ENCODE data around the gene GRID1. TPM values are rescaled to one million over a fixed set of nuclear protein-coding genes. Genes with fewer than 3 reads are reported as not detected.

The GRID1 gene
- total and polyA plus RNA-seq, 10 donors, result 0.06 to 0.42 (median 0.15) TPM; not detected in 4

DNA sequence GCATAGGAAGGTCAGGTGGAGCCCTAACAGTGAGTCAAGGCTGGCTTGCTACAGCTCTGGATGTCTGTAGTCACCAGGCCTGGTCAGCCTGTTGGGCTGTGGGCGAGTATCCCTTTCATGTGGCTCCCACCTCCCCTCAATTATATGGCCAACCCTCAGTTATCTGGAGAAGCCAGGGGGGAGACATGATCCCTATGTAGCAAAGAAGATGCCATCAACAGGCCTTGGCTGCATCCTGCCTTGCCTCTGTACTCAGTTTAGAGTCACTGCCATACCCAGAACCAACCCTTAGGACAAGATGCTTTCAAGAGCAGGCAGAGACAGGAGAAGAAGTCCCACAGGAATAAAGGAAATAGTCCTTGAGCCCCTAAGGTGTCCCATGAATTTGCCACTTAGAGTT is 763.9 kb downstream of the GRID1 start:
- Histone ChIP-seq H3K9me3 (peaks cover 0 to 4% (median 0%) of the 10 kb centered on the region in 8 donors), H3K36me3 (no peaks in the 10 kb centered on the region), H3K27me3 (replicated peaks in 1 of 7) (no peaks in the 10 kb centered on the region), H3K27ac (no peak overlapping the region), H3K4me3 (no peak overlapping the region), H3K4me1 (peaks cover 0 to 7% (median 0%) of the 10 kb centered on the region in 6 donors)
- TF ChIP-seq CTCF (IDR thresholded peaks at IDR 0.05 in 8 of 11, conservative IDR thresholded peaks at IDR 0.05 in 3 of 11) (no peak), POLR2A (IDR thresholded peaks at IDR 0.05) (no peak), POLR2AphosphoS5 (IDR thresholded peaks at IDR 0.05) (no peak)
- intact Hi-C loops (cut with DNase I; ENCODE audit: low total_unique reads), result no loop called here
- 74 to 100% (median 80%) methylated on average over 1 of the region's 1 CpG for WGBS, 5 donors
- DNase-seq, result no peak

- 92 to 97% (median 94%) methylated on average over 16 to 18 of the region's 18 CpGs for WGBS, 5 donors
- H3K9me3 ChIP-seq, result peaks cover 0 to 2% (median 0%) of the 10 kb centered on the region in 8 donors
- intact Hi-C loops (cut with DNase I; ENCODE audit: low total_unique reads), result no loop called here
- H3K27me3 ChIP-seq (replicated peaks in 1 of 7), result no peaks in the 10 kb centered on the region
- no peak overlapping the region for H3K4me3 ChIP-seq
- H3K4me1 ChIP-seq, result peaks cover 0 to 7% (median 0%) of the 10 kb centered on the region in 6 donors
- no peaks in the 10 kb centered on the region for H3K36me3 ChIP-seq
- DNase-seq, result no peak
- TF ChIP-seq POLR2AphosphoS5 (IDR thresholded peaks at IDR 0.05), result no peak
- TF ChIP-seq POLR2A (IDR thresholded peaks at IDR 0.05), result no peak
- no peak for TF ChIP-seq CTCF (IDR thresholded peaks at IDR 0.05 in 8 of 11, conservative IDR thresholded peaks at IDR 0.05 in 3 of 11)
- no peak overlapping the region for H3K27ac ChIP-seq
Observed at GRCh38 chr10:85602306-85602705, 764.3 kb downstream of the GRID1 start.

- Histone ChIP-seq H3K27me3 (replicated peaks in 1 of 7) (no peaks in the 10 kb centered on the region), H3K36me3 (no peaks in the 10 kb centered on the region), H3K9me3 (no peaks in the 10 kb centered on the region), H3K4me3 (no peak overlapping the region), H3K27ac (no peak overlapping the region), H3K4me1 (peaks cover 0 to 7% (median 0%) of the 10 kb centered on the region in 6 donors)
- no peak for DNase-seq
- TF ChIP-seq POLR2A (IDR thresholded peaks at IDR 0.05), result no peak
- TF ChIP-seq POLR2AphosphoS5 (IDR thresholded peaks at IDR 0.05), result no peak
- TF ChIP-seq CTCF (IDR thresholded peaks at IDR 0.05 in 8 of 11, conservative IDR thresholded peaks at IDR 0.05 in 3 of 11), result no peak
- 86 to 94% (median 91%) methylated on average over 9 of the region's 9 CpGs for WGBS, 5 donors
- intact Hi-C loops (cut with DNase I; ENCODE audit: low total_unique reads), result no loop called here
Observed at GRCh38 chr10:85601526-85601925, 765.1 kb downstream of the GRID1 start.

DNA sequence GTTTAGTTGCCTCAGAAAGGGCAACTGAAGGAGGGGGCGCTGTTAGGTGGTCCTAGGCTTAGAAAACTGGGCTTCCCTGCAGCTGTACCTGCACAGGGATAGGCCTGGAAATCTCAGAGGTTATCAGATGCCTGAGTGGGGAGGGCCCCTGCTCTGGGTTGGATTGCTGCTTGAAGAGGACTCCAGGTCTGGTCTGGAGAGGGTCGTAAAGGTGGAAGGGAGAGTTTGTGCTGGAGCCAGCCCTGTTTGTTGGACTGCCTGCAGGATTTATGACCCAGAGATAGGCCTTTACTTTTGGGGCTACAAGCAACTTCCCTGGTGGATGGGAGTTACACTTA is 765.9 kb downstream of the GRID1 start:
- Histone ChIP-seq H3K9me3 (no peaks in the 10 kb centered on the region), H3K27me3 (replicated peaks in 1 of 7) (no peaks in the 10 kb centered on the region), H3K27ac (no peak overlapping the region), H3K36me3 (no peaks in the 10 kb centered on the region), H3K4me3 (no peak overlapping the region), H3K4me1 (peaks cover 0 to 7% (median 0%) of the 10 kb centered on the region in 6 donors)
- DNase-seq, result no peak
- intact Hi-C loops (cut with DNase I; ENCODE audit: low total_unique reads), result no loop called here
- TF ChIP-seq CTCF (IDR thresholded peaks at IDR 0.05 in 8 of 11, conservative IDR thresholded peaks at IDR 0.05 in 3 of 11), result no peak
- no peak for TF ChIP-seq POLR2AphosphoS5 (IDR thresholded peaks at IDR 0.05)
- no peak for TF ChIP-seq POLR2A (IDR thresholded peaks at IDR 0.05)
- 73 to 84% (median 79%) methylated on average over 2 of the region's 2 CpGs for WGBS, 5 donors
